Right hindlimb (tissue), 1 donor: ENCODE measurements around the gene SH3PXD2A.
"Not testable (repeated sequence)": the region's sequence is repeated elsewhere in the genome, so short reads cannot be mapped to it uniquely, and the experiment has no call there.

Source experiments
- DNase-seq: peaks from one replicate; pipeline ENCODE4 v3.0.0-alpha.2; 2018

SH3PXD2A gene

DNA sequence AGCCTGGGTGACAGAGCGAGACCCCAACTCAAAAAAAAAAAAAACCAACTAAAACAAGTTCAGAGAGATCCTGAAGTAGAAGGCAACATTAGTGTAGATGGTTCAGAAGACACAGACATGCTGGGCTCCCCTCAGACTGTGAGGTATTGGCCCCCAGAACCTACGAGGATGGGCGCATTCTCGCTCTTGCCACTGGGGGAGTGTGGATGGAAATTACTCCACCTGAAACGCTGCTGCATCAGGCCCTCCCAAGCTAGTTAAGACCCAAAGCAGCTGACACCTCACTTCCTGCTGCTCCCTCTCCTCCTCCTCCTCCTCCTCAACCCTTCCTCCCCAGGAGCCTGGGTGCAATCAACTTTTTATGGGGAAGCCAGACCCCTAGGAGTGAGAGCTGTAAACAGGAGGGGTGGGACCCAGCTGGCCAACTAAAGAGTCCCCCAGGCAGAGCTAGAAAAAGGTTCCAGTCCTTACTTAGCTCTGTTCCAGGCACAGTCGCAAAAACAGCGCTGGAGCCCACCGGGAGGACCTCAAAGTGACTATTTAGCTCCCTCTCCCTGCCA lies 7.4 kb downstream of the SH3PXD2A start:
- DNase-seq = no peak

DNA sequence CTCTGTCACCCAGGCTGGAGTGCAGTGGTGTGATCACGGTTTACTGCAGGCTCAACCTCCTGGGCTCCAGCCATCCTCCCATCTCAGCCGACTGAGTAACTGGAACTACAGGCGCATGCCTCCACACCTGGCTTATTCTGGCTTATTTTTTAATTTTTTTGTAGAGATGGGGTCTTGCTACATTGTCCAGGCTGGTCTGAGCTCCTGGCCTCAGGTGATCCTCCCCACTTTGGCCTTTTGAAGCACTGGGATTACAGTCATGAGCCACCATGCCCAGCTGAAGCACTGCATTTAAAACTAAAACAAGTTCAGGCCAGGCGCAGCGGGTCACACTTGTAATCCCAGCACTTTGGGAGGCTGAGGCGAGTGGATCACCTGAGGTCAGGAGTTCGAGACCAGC lies 8.0 kb downstream of the SH3PXD2A start:
- DNase-seq = no peak

DNA sequence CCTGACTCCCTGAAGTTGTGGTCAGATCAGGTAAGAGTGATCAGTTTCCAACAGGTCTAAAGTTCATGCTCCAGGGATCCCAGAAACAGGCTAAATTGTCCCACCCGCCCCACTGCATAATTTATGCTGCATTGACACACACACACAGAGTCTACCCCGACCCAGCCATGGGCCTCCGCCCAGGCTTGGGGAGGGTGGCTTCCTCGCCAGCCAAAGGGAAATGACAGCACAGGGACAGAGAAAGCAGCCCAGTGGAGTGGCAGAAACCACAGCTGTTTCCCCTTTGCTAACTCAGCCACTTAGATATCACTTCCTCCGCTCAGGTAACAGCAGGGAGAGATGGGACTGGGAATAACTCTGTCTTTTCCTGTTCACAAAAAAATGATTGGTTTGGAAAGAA lies 9.4 kb downstream of the SH3PXD2A start:
- DNase-seq = no peak

DNA sequence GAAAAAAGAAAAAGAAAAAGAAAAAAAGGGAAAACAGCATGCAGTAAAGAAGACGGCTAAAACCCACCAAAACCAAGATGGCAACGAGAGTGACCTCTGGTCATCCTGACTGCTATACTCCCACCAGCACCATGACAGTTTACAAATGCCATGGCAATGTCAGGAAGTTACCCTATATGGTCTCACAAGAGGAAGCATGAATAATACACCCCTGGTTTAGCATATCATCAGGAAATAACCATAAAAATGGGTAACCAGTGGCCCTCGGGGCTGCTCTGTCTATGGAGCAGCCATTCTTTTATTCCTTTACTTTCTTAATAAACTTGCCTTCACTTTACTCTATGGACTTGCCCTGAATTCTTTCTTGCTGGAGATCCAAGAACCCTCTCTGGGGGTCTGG lies 10.0 kb downstream of the SH3PXD2A start:
- not testable (repeated sequence) for DNase-seq

DNA sequence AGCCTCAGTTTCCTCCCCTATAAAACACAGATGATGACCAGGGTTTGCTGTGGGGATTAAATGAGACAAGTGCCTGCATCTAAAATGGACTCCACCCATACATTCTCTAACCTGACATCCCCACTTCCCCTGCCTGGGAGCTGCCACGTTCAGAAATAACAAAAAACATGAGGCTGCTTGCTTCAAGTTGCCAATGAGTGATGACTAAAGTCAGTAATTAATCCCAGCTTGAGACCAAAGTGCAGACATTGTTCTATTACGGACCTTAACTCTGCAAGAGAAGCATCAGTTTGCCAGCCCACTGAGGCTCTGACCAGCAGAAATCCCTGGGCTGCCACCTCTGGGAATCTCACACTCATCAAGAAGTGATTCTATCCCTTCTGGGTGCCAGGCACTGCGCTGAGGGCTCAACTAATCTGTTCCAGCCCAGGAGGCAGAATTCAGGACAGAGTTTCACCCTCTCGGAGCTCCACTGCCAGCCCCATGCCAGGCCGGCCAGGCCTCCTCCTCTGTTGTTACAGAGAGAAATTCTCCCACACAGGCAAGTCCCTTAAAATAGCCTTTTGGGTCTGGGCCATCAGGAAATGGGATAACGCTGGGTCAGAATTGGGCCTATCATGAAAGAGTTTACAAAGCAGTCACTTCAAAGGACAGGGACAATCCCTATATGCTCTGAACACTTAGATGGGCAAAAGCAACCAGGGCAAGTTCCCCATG lies 11.4 kb downstream of the SH3PXD2A start:
- no peak for DNase-seq

DNA sequence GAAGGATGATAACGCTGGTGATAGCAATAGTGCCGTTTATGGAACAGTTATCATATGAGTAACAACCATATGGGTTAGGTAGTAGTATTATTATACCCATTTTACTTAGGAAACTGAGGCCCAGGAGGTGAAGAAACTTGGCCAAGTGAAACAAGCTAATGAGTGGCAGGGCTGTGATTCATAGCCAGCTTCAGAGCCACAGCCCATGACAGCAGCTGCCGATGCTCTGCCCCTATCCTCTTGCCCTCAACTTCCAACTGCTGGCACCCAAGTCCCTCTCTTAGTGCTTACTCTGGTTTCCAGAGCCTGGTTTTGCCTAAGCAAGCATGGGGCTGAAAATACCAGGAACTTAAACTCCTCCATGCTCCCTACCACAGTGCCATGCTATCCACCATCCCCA lies 12.3 kb downstream of the SH3PXD2A start:
- peak; percentile 1 for DNase-seq

DNA sequence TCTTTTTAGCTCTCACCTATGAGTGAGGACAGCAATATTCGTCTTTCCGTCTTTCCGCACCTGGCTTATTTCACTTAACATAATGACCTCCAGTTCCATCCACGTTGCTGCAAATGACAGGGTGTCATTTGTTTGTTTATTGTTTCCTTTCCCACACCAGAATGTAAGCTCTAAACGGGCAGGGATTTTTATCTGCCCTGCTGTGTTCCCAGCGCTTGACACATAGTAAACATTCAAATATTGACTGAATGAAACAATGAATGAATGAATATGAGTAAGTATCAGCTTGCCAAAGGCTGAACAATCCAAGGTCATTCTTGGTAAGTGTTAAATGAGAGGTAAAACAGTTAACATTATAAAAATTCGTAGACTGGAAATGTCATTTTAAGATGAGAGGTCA lies 12.8 kb downstream of the SH3PXD2A start:
- no peak for DNase-seq

DNA sequence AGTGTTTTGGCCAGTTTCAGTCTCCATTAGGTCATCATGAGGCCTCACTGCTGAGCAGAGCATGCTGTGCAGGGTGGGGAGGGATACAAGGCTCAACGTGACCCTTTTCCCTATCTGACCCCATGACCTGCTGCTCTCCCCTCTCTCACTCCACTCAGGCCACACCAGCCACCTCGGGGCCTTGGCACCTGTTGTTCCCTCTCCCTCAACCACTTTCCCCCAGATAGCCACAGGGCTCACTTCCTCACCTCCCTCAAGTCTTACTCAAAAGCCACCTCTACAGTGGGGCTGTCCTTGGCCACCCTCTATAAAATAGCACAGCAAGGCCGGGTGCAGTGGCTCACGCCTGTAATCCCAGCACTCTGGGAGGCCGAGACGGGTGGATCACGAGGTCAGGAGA lies 13.9 kb downstream of the SH3PXD2A start:
- DNase-seq = no peak

DNA sequence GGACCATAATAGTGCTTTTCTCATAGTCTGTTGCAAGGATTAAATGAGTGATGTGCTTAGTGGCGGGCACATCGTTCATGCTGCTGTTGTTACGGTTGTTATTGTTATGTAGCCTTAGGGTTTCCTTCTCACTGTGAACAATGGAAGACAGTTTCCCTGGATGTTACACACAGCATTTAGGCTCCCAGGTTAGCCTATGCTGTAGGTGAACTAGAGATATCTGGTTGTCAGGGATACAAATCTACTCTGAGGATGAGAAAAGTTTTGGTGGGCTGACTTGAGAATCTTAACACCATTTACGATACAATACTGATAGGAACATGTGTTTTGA lies 14.7 kb downstream of the SH3PXD2A start:
- no peak for DNase-seq

DNA sequence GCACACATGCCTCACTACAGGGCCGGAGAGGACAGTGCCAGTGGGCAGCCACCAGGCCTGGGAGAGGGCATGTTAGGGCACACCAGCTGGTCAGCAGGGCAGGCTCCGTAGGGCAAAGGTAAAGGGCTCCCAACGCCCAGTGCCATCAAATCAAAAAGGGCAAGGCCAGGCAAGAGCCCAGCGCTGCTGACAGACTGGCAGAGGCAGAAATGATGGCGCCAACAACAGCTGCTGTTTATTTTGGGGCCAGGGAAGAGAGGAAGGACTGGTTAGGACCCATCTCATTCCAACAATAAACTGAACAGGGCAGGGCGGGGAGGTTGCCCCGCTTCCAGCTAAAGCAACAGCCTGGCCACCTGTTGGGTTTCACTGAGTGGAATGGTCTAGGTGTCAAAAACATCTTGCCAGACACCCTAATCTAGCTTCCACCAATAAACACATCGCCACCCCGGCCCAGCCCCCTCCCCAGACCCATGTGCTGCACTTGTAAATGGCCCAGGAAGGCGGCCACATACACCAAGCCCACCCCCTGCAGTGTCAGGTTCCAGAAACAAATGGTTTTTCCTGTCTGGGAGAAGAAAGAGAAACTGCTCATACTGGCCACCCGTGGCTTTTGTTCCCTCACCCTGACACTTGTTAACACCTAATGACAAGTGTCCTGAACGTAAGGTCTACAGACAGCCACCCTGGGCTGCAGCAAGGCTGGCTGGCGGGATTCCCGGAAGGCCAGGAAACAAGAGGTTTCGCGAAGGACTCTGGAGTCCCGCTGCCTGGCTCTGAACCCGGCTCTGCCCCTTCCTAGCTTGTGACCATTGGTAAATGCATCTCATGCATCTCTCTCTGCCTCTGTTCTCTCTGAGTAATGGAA lies 15.3 kb downstream of the SH3PXD2A start:
- DNase-seq = no peak

DNA sequence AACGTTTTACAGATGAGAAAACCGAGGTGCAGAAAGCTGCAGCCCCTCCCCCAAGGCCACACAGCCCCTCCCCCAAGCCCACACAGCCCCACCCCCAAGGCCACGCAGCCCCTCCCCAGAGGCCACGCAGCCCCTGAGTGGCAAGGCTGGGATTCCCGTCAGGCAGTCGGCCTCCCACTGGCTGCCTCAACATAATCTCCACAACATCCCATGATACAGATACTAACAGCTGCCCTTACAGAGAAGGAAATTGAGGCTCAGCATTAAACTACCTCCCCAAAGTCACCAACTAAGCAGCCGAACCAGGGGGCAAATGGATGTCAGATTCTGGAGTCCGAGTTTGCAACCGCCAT lies 15.9 kb downstream of the SH3PXD2A start:
- peak; percentile 13 for DNase-seq

DNA sequence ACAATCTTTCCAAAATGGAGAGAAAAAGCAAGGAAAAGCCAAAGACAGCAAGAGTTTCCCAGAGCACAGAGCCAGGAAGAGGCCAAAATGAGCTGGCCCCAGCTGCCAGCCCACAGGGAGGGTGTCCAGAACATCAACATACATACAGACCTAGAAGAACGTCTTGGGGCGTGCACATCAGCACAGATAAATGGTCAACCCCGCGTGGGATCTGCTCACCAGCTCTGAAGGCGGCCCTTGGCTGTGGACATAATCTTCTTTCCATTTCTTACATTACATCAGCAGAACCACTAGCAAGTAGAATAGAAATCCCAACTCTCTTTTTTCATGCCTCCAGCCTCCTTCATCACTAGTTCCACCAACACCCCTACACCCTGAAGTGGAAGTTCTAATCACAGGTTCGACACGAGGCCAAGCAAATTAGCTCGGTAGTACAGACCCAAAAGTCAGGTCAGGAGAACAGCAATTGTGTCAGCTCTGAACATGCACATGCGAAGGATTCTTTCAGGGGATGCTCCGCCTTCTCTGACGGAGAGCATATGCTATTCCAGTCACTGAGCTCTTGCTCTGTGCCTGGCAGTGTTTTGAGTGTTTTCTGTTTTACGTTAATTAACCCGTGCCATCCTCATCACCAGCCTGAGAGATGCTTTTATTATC lies 16.4 kb downstream of the SH3PXD2A start:
- DNase-seq = peak; percentile 50

DNA sequence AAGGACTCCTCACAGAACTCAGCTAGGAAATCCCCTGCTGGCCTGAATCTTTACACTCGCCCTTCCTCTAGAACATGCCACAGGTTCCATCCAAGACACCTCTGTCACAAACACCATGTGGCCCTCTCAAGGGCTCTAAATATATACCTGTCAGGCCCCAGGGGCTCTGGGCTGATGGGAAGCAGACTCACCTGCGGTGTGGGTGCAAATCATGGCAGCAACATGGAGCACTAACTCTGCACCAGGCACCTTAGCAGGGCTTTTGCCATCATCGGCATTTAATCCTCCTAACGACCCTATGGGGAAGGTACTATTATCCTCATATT lies 17.3 kb downstream of the SH3PXD2A start:
- no peak for DNase-seq

DNA sequence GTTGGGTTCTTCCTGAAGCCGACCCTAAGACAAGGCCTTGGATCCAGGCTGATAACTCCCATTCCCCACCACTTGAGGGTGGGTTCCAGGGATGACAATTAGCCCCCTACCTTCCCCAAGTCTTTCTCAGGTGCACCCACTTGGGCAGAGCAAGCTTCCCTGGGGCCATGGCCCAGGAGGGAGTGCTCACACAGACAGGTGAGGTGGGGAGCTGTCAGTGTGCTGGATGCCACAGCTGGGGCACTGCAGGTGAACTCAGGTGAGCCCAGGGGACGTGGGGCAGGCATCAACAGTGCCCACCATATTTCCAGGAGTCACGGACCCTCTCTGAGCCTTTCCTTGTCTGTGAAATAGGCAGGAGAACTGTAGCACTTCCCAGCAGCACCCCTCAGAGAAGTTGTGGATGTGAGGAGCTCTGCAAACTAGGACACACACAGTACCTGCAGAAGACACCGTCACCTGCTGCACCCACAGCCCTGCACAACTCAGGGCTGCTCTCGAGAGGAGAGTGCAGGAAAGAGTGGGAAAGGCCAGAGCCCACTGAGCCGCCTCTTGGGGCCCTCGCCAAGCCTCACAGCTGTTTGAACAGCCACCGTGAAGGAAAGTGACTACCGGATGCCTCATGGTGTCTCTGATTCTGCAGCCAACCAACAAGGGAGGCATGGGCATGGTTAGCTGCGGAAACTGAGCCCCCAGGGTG lies 17.9 kb downstream of the SH3PXD2A start:
- no peak for DNase-seq

DNA sequence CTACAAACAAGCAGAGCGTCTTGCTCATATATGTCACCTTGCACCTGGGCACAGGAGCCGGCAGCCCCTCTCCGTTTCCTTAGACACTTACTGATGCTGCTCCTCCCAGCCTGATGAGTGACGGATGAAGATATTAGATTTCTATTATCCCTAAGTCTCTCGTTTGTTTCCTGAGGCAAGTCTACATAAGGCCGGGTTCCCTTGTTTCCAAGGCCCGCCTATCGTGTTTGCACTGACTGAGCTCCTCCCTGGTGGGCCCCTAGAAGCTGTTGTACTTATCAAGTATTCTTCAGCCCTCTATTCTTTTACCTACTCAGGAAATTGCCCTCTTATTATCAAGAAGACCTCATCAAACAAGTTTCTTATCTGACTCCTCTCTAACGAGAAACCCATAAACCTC lies 18.5 kb downstream of the SH3PXD2A start:
- peak; percentile 21 for DNase-seq

DNA sequence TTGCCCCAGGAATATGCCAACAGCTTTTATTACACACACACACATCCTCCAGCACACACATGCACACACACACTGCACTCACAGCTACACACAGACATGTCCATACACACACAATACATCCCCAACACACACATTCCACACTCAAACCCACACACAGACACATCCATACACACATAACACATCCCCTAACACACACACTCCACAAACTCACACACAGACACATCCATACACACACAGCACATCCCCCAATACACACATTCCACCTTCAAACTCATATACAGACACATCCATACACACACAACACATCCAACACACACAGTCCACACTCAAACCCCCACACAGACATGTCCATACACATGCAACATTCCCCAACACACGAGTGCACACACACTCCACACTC lies 19.1 kb downstream of the SH3PXD2A start:
- no peak for DNase-seq

DNA sequence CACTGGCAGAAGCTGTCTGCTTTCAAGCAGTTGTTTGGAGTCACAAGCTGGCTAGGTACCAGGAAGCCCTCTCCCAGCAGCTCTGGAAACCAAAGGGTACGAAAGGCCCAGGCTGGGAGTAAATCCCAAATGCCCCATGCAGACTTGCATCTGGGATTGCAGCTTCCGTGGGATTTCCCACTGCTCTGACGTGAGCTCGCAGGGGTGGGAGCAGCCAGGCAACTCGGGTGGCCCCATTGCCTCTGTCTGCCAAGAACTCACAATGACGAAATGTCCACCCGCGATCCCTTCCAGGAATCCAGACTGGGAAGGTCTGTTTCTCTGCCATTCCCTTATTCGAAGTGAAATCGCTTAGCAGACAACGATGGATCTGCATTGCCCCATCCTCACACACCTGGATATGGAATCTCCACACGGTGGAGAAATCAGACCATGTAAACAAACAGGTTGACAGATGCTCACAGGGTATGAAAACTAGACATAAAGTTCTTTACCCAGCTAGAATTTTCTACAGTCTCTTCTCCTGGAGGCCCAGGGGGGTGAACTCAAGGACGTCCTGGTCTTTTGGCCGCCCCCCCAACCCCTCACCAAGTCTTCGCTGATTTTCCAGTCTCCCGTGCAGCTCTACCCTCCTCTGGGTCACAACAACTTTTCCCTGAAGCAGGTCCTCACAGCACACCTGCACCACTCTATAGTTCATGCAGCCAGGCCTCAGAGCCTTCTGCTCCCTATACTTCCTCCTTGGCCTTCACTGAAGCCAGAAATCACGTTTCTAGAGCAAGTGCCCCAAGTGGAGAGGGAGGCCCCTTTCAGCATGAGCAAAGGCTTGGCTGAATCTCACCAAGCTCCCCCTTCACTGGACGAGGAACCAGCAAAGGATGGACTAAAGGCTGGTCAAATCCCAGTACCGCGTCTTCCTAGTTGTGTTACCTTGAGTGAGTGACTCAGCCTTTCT lies 20.0 kb downstream of the SH3PXD2A start:
- peak; percentile 79 for DNase-seq

DNA sequence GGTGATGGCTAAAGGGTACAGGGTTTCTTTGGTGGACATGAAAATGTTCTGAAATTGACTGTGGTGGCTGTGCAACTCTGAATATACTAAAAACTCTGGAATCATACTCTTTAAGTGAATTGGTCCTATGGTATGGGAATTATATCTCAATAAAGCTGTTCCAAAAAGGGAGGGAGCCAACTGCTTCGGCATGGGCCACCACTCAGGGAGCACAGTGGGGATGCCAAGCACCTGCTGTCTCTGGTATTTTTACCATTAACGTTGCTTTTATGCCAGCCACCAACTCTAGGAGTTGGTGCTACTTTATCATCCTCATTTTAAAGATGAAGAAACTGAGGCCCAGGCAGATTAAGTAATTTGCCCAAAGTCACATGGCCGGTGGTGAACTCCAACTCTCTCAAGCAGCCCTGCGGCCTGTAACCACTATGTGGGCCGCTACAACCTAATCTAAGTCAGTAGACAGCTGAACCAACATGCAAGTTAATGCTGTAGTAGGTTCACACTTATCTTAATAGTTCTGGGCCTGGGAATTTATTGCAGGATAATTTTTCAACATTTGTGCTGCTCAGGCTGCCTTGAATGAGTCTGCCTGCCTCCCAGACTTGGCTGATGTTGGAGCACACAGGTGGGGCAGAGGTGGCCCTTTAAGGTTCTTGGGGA lies 20.8 kb downstream of the SH3PXD2A start:
- DNase-seq = no peak

DNA sequence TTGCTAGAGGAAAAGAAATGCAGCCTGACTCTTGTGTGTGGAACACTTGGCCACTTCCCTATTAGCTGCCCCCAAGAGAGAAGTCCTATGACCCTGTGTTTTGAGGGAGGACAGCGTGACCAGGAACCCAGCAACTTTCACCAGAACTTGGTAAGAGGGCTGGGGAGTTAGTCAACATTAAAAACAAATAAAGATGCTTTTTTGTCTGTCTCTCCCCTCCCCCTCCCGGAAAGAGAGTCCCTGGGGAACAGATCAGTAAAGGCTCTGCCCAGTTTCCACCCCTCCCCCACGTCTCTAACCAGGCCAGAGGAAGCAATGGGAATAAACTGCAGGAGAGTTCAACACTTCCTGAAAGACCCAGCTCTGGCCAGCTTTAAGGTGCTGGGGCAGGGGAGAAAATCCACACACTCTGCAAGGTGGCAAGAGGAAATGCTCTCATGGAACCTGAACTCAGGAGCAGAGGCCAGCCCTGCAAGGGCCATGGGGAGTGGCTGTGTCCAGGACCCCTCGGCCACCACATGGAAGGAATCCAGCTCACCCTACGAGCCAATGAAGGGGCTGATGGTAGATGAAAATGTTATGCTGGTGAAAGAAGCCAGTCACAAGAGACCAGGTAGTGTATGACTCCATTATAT lies 21.5 kb downstream of the SH3PXD2A start:
- DNase-seq = peak; percentile 59

DNA sequence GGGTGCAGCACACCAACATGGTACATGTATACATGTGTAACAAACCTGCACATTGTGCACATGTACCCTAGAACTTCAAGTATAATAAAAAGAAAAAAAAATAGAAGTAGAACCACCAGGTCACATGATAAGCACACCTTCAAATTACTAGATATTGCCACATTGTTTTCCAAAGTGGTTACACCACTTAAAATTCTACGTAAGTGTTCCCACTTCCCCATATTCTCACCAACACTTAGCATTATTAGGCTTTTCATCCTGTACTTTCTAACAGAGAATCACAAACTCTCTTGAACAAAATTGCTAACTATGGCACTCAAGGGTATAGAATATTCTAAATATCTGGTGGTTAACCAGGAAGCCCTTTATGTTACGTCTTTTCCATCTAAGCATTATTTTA lies 22.6 kb downstream of the SH3PXD2A start:
- DNase-seq = no peak
